Pancreas (tissue), 10 donors: ENCODE measurements around the gene DNAJC15. TPM values are rescaled to one million over a fixed set of nuclear protein-coding genes. Genes with fewer than 3 reads are reported as not detected.
A peak's percentile ranks its signal among the peaks of the same experiment; 100 is the strongest.

Source experiments
- ATAC-seq, 4 donors: fragments of 200-7000 bp; cut with Tn5 transposase; one replicate each; pipeline versions ENCODE4 v1.8.0 to v1.9.1; 2020; ENCODE audit warnings: mild to moderate bottlenecking in 4 of 4, moderate library complexity in 4 of 4
- DNase-seq, 6 donors: peaks; one replicate each; pipeline ENCODE4 v3.0.0-alpha.2; 2020
- FAIRE-seq: peaks from 2 replicates; lab custom pipeline; 2012; peaks lifted over from hg19 to GRCh38; lab: Jason Lieb, UNC
- H3K27ac ChIP-seq, 4 donors: fragments of 200-600 bp; sonication (generic); 1 replicate in 3 of 4; 2 replicates in 1 of 4; pipeline versions ENCODE4 v1.5.0 to v1.8.0; 2020
- H3K27me3 ChIP-seq, 4 donors: fragments of 200-600 bp; one replicate each; pipeline ENCODE4 v1.8.0; 2021
- H3K36me3 ChIP-seq, 3 donors: fragments of 200-600 bp; sonication (generic) in 1 of 3; one replicate each; pipeline versions ENCODE4 v1.5.0 to v1.8.0; 2020 to 2021
- H3K4me1 ChIP-seq, 3 donors: fragments of 200-600 bp; one replicate each; pipeline ENCODE4 v1.8.0; 2021
- H3K4me3 ChIP-seq, 4 donors: fragments of 200-600 bp; sonication (generic) in 2 of 4; one replicate each; pipeline versions ENCODE4 v1.5.0 to v1.8.0; 2020 to 2021
- H3K9me3 ChIP-seq, 4 donors: fragments of 200-600 bp; one replicate each; pipeline ENCODE4 v1.8.0; 2021
- WGBS, 2 donors: extraction: QIAGEN DNeasy Blood & Tissue Kit; methylation state at CpG; one replicate each; pipeline ENCODE4 v1.1.7; 2013; 5-methylcytosine and 5-hydroxymethylcytosine counted together
- intact Hi-C, 3 donors: fragments of 100-400 bp; cut with DNase I; formaldehyde crosslinking; loops; one replicate each; pipeline versions ENCODE4 v1.11.1 to v1.14.2; 2022
- polyA plus RNA-seq, 2 donors: library from polyadenylated mRNA; stranded (reverse); fragments of 200-250 nt; gene quantifications; one replicate each; pipeline ENCODE4 v1.2.3, GENCODE V29; 2013
- total RNA-seq, 6 donors: library from RNA; stranded (reverse); fragmentation: NEBNext Ultra II Directional in 4 of 6; extraction: Animal tissue kit (Norgen Biotek cat#: 25700) in 4 of 6; gene quantifications; one replicate each; pipeline versions ENCODE4 v1.2.1 to v1.2.4, GENCODE V29; 2021 to 2023
- TF ChIP-seq, protein P1 (sequence below), 4 donors: fragments of 200-600 bp; sonication (generic) in 3 of 4; IDR thresholded peaks; one replicate each; pipeline versions ENCODE4 v1.5.0 to v1.8.0; 2021; ENCODE audit warnings: antibody characterized with exemption in 4 of 4
- donor health status: healthy with polysubstance abuse.
- donor health status: DM: no; HTN: no; CAD: no; lungs with moderate emphysema.
- donor health status: DM: no; HTN: no; CAD: no.
- donor health status: control.
- donor health status: control.
- donor health status: Bipolar disorder and iron deficiency.
- donor health status: DM: yes; HTN: yes; CAD: no.
- donor health status: DM: no; HTN: no; CAD: no.
- donor health status: DM: no; HTN: no; CAD: no.
- donor health status: DM: yes; HTN: yes; CAD: no.

DNAJC15 gene
- total and polyA plus RNA-seq, 8 donors = 5.2 to 10.2 (median 6.8) TPM

DNA sequence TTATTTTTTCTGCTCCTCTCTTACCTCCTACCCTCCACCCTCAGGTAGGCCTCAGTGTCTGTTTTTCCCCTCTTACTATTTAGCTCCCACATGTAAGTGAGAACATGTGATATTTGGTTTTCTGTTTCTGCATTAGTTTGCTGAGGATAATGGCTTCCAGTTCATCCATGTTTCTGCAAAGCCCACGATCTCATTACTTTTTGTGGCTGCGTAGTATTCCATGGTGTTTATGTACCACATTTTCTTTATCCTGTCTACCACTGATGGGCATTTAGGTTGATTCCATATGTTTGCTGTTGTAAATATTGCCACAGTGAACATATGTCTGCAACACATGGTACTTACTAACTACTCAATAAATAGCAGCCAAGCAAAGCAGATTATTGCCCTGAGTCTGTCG lies 56.8 kb downstream of the DNAJC15 start:
- Histone ChIP-seq H3K27me3 (no peaks in the 10 kb centered on the region), H3K4me1 (peaks cover 1 to 11% (median 6%) of the 10 kb centered on the region in 3 donors), H3K36me3 (no peaks in the 10 kb centered on the region), H3K4me3 (no peak overlapping the region), H3K9me3 (no peaks in the 10 kb centered on the region), H3K27ac (no peak overlapping the region)
- ATAC-seq (no peak), FAIRE-seq (no peak), DNase-seq (no peak)
- intact Hi-C loops = no loop called here
- WGBS, 2 donors = 98 to 99% methylated on average over 3 of the region's 3 CpGs
- TF ChIP-seq, protein P1, sequence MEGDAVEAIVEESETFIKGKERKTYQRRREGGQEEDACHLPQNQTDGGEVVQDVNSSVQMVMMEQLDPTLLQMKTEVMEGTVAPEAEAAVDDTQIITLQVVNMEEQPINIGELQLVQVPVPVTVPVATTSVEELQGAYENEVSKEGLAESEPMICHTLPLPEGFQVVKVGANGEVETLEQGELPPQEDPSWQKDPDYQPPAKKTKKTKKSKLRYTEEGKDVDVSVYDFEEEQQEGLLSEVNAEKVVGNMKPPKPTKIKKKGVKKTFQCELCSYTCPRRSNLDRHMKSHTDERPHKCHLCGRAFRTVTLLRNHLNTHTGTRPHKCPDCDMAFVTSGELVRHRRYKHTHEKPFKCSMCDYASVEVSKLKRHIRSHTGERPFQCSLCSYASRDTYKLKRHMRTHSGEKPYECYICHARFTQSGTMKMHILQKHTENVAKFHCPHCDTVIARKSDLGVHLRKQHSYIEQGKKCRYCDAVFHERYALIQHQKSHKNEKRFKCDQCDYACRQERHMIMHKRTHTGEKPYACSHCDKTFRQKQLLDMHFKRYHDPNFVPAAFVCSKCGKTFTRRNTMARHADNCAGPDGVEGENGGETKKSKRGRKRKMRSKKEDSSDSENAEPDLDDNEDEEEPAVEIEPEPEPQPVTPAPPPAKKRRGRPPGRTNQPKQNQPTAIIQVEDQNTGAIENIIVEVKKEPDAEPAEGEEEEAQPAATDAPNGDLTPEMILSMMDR (IDR thresholded peaks at IDR 0.05) = no peak

DNA sequence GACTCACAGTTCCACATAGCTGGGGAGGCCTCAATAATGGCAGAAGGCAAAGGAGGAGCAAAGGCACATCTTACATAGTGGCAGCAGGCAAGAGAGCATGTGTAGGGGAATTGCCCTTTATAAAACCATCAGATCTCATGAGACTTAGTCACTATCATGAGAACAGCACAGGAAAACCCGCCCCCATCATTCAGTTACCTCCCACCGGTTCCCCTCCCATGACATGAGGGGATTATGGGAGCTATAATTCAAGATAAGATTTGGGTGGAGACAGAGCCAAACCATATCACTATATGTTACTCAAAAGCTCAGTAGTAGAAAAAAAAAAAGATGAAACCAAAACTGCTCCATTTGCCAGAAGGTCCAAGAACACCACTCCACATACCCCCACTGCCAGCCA lies 58.5 kb downstream of the DNAJC15 start:
- no peak for ATAC-seq
- Histone ChIP-seq H3K27me3 (no peaks in the 10 kb centered on the region), H3K4me3 (no peak overlapping the region), H3K4me1 (peaks cover 2 to 9% (median 4%) of the 10 kb centered on the region in 3 donors), H3K27ac (no peak overlapping the region), H3K9me3 (no peaks in the 10 kb centered on the region), H3K36me3 (no peaks in the 10 kb centered on the region)
- no peak for DNase-seq
- intact Hi-C loops = no loop called here
- 98 to 99% methylated on average over 2 of the region's 2 CpGs for WGBS, 2 donors
- TF ChIP-seq, protein P1 (IDR thresholded peaks at IDR 0.05) = no peak
- FAIRE-seq = no peak

DNA sequence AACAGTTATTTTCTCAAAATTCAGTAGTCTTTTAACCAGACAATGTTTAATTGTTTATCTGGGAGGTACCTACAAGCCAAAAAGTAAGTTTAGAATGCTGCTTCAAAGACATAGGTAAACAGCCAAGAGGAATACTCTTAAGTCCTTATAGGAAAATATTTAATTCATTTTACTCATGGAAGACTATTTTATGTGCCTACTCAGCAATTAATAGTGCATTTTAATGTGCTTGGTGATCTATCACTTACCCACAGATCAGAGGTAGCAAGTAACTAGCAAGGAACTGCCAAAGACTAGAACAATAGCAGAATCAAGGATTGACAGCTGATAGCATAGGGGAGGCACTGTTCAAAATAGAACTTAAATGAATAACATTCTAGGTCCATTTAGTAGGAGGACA lies 60.4 kb downstream of the DNAJC15 start:
- ATAC-seq = no peak
- intact Hi-C loops = no loop called here
- Histone ChIP-seq H3K27me3 (no peaks in the 10 kb centered on the region), H3K4me3 (no peak overlapping the region), H3K36me3 (no peaks in the 10 kb centered on the region), H3K9me3 (no peaks in the 10 kb centered on the region), H3K27ac (no peak overlapping the region), H3K4me1 (peaks cover 8 to 13% (median 10%) of the 10 kb centered on the region in 3 donors)
- no peak for DNase-seq
- FAIRE-seq = no peak
- TF ChIP-seq, protein P1 (IDR thresholded peaks at IDR 0.05) = no peak

DNA sequence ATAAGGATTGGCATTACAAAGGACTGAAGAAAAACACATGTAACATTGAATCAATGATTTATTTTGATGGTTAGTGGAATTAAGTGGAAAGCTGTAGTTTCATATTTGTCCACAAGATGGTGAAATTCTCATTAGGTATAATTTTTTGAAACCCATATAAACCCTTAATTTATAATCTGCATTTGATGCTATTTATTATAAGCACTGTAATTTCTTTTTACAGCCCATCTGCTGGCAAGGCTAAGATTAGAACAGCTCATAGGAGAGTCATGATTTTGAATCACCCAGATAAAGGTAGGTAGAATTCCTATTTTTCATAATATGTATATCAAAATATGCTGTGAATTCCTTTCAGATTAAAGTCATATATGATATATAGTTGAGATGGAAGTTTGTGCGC lies 62.2 kb downstream of the DNAJC15 start:
- no peak overlapping the region for H3K27ac ChIP-seq
- TF ChIP-seq, protein P1 (IDR thresholded peaks at IDR 0.05) = peak; percentile 15 to 55 (median 50)
- FAIRE-seq = peak; percentile 81
- no peaks in the 10 kb centered on the region for H3K9me3 ChIP-seq
- H3K4me3 ChIP-seq = no peak overlapping the region
- H3K27me3 ChIP-seq = no peaks in the 10 kb centered on the region
- ATAC-seq = peak in 2 of 4 donors; percentile 38 to 48
- intact Hi-C loops = no loop called here
- H3K4me1 ChIP-seq = peaks cover 8 to 13% (median 10%) of the 10 kb centered on the region in 3 donors
- 87 to 93% methylated on average over 1 of the region's 1 CpG for WGBS, 2 donors
- DNase-seq = no peak
- H3K36me3 ChIP-seq = no peaks in the 10 kb centered on the region

DNA sequence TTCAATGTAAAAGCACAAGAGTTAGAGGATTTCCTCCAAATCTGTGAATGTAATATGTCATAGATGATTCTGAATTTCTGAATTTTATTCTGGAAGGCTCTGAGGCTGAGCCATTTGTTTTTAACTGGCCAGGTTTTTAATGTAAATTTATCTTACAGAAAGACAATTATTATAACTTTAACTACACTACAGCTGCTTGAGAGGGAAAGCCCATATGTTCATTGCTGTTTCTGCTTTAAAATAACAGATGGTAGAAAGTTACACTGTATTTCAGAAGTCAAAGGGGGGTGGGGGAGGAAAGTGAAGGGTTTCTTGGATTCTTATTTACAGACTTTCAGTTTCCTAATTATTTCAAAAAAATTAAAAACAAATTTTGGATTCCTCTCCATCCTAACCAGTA lies 62.8 kb downstream of the DNAJC15 start:
- no peak for DNase-seq
- H3K4me1 ChIP-seq = peaks cover 8 to 13% (median 10%) of the 10 kb centered on the region in 3 donors
- intact Hi-C loops = no loop called here
- TF ChIP-seq, protein P1 (IDR thresholded peaks at IDR 0.05) = no peak
- ATAC-seq = no peak
- no peaks in the 10 kb centered on the region for H3K36me3 ChIP-seq
- no peak for FAIRE-seq
- no peaks in the 10 kb centered on the region for H3K27me3 ChIP-seq
- no peak overlapping the region for H3K27ac ChIP-seq
- H3K4me3 ChIP-seq = no peak overlapping the region
- no peaks in the 10 kb centered on the region for H3K9me3 ChIP-seq
